Thyroid gland (tissue), 4 donors: ENCODE data around the gene STK33. TPM values are rescaled to one million over a fixed set of nuclear protein-coding genes. Genes with fewer than 3 reads are reported as not detected.

Experiments
- DNase-seq, 2 donors: peaks; one replicate each; pipeline ENCODE4 v3.0.0-alpha.2; 2019
- H3K27ac ChIP-seq, 3 donors: fragments of 200-600 bp; sonication (generic); 1 replicate in 2 of 3; 2 replicates in 1 of 3; pipeline ENCODE4 v1.5.1; 2016 to 2019; ENCODE audit warnings: mild to moderate bottlenecking in 1 of 3, moderate library complexity in 1 of 3
- H3K27me3 ChIP-seq: fragments of 200-600 bp; sonication (generic); one replicate; pipeline ENCODE4 v1.5.1; 2019
- H3K36me3 ChIP-seq, 2 donors: fragments of 200-600 bp; sonication (generic); one replicate each; pipeline ENCODE4 v1.5.1; 2016 to 2019
- H3K4me1 ChIP-seq, 2 donors: fragments of 200-600 bp; sonication (generic); one replicate each; pipeline ENCODE4 v1.5.1; 2017 to 2019
- H3K4me3 ChIP-seq, 3 donors: fragments of 200-600 bp; sonication (generic); replicated peaks in 1 of 3; 1 replicate in 2 of 3; 2 replicates in 1 of 3; pipeline ENCODE4 v1.5.1; 2016; ENCODE audit warnings: mild to moderate bottlenecking in 1 of 3
- H3K9me3 ChIP-seq: fragments of 200-600 bp; sonication (generic); one replicate; pipeline ENCODE4 v1.5.1; 2017
- POLR2A ChIP-seq, 2 donors: fragments of 450-650 bp; IDR thresholded peaks; one replicate each; pipeline ENCODE4 v1.6.1; 2017; ENCODE audit warnings: antibody characterized with exemption in 2 of 2, mild to moderate bottlenecking in 2 of 2, moderate library complexity in 1 of 2
- WGBS, 2 donors: methylation state at CpG; one replicate each; pipeline ENCODE4 v1.1.5; 2017; 5-methylcytosine and 5-hydroxymethylcytosine counted together
- intact Hi-C: fragments of 100-400 bp; cut with DNase I; formaldehyde crosslinking; loops from one replicate; pipeline ENCODE4 v1.15.1; 2023
- total RNA-seq, 4 donors: library from RNA; depleted of rRNA; stranded (reverse); fragments of >200 nt; gene quantifications; one replicate each; pipeline ENCODE4 v1.2.3, GENCODE V29; 2016
- TF ChIP-seq, protein P1 (sequence below), 6 experiments: fragments of 200-600 bp in 3 of 6; fragments of 450-650 bp in 3 of 6; sonication (generic) in 3 of 6; IDR thresholded peaks; one replicate each; pipeline ENCODE4 v1.5.1; 2016 to 2019; ENCODE audit warnings: antibody characterized with exemption in 6 of 6, mild to moderate bottlenecking in 2 of 6, inconsistent platforms in 1 of 6, moderate library complexity in 1 of 6

Gene STK33
- total RNA-seq: 10 to 100 TPM; 29.3 to 49.8 (median 39.9) TPM

DNA sequence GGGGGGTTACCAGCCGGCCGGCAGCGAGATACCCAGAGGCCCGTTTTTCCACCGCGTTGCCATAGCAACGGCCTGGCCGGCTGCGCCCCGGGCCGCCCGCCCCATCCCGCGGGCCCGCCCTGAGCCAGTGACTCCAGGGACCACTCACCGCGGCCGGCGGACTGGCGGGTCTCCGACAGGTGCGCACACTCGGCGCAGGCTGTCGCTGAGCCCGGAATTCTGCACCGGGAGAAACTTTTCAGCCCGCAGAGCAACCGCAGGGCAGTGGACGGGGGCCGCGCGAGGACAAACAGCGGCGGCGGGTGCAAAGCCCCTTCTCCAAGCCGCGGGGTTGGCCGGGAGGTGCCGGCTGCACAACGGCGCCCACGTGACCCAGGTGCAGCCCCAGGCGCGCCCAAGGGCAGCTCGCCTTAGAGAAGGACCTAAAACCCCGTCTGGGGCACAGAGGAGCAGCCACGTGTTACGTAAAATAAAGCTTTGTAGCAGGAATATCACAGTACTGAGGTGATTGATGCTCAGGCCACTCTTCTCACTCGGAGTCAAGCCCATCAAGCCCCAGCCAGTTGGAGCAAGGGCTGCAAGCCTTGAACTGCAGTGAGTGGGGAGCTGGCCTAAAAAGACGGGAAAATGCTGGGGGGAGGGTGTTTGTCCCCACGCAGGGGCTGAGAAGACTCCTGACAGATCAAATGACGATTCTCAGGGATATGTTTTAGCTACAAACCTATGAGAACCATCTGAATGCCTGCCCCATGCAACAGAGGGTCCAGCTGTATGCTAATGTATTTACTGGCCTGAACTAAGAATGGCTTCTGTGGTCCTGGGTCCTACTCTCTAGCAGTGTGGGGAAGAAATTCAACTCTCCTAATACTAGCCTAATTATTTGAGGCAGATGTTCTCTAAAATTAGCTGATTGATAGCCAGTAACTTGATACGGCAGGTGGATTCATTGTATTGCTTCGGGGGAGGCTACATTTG is at the start of gene STK33:
TSS of gene STK33 (minus strand) at position 294 of the 975 bp plus-strand sequence. CDS start 119,323 bp downstream, outside the sequence.
- TF ChIP-seq POLR2A (IDR thresholded peaks at IDR 0.05): peak in 1 of 2 donors; percentile 42
- TF ChIP-seq, protein P1, sequence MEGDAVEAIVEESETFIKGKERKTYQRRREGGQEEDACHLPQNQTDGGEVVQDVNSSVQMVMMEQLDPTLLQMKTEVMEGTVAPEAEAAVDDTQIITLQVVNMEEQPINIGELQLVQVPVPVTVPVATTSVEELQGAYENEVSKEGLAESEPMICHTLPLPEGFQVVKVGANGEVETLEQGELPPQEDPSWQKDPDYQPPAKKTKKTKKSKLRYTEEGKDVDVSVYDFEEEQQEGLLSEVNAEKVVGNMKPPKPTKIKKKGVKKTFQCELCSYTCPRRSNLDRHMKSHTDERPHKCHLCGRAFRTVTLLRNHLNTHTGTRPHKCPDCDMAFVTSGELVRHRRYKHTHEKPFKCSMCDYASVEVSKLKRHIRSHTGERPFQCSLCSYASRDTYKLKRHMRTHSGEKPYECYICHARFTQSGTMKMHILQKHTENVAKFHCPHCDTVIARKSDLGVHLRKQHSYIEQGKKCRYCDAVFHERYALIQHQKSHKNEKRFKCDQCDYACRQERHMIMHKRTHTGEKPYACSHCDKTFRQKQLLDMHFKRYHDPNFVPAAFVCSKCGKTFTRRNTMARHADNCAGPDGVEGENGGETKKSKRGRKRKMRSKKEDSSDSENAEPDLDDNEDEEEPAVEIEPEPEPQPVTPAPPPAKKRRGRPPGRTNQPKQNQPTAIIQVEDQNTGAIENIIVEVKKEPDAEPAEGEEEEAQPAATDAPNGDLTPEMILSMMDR (IDR thresholded peaks at IDR 0.05): no peak
- H3K27ac ChIP-seq: peak within 1 kb of the TSS in 1 of 3 donors; percentile 48
- DNase-seq: peak; percentile 80 to 82
- no peaks in the 10 kb centered on the region for H3K36me3 ChIP-seq
- H3K4me1 ChIP-seq: peaks cover 3 to 5% of the 10 kb centered on the region in 2 donors
- no peaks in the 10 kb centered on the region for H3K9me3 ChIP-seq
- H3K4me3 ChIP-seq: peak within 1 kb of the TSS; percentile 31 to 64 (median 53)
- WGBS, 2 donors: 8 to 18% methylated on average over 13 to 31 of the region's 55 CpGs
- intact Hi-C loops: no loop called here
- no peaks in the 10 kb centered on the region for H3K27me3 ChIP-seq

DNA sequence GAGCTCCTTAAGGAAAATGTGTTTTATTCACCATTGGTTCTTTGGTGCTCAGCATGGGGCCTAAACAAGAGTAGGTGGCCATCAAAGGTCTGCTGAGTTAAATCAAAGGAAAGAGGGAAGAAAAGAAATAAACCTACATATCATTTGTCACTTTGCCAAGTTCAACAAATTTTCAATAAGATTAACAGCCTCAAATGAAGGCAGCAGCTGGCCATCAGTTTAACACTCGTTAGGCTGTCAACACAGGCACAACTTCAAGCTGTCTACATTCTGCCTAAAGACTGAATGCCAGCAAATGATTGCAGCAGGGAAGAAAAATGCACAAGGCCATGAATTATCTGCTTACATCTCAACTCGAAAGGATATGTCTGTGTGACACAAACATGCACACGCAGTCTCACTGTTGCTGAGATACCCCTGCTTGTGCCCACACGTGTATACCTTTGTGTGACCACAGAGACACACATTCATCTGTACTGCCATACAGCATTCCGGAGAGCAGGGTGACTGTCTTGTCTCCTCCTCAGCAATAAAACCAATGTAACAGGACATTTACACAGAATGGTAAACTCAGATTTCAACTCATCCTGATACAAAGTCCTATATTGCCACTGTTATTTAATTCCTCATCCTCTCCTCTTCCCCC is 48.3 kb upstream of the STK33 start:
- DNase-seq: no peak
- H3K36me3 ChIP-seq: peaks cover 11% of the 10 kb centered on the region in 2 donors
- H3K27me3 ChIP-seq: no peaks in the 10 kb centered on the region
- intact Hi-C loops: no loop called here
- no peaks in the 10 kb centered on the region for H3K9me3 ChIP-seq
- H3K27ac ChIP-seq: no peak overlapping the region
- H3K4me1 ChIP-seq: no peaks in the 10 kb centered on the region
- TF ChIP-seq, protein P1 (IDR thresholded peaks at IDR 0.05): no peak
- no peak for TF ChIP-seq POLR2A (IDR thresholded peaks at IDR 0.05)
- WGBS, 2 donors: 90 to 91% methylated on average over 5 of the region's 5 CpGs
- H3K4me3 ChIP-seq: no peak overlapping the region

DNA sequence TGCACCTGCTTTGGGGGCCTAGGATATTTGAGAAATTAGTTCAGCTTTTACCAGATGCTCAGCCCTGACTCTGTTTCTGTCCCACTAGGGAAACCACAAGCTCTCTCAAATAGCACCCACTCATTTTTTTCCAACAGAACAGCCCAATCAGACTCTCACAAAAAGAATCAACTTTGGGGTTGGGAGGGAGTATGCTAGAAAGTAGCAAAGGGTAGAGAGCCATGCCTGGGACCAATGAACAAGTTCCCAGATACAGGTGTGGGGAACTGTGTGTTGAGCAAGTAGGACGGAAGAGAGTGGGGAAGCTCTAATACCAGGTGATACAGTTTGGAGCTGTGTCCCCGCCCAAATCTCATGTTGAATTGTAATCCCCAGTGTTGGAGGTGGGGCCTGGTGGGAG is 47.3 kb upstream of the STK33 start:
- no peak for DNase-seq
- no peaks in the 10 kb centered on the region for H3K9me3 ChIP-seq
- H3K4me3 ChIP-seq: no peak overlapping the region
- H3K27ac ChIP-seq: no peak overlapping the region
- H3K36me3 ChIP-seq: peaks cover 11% of the 10 kb centered on the region in 2 donors
- no peaks in the 10 kb centered on the region for H3K4me1 ChIP-seq
- intact Hi-C loops: no loop called here
- no peak for TF ChIP-seq POLR2A (IDR thresholded peaks at IDR 0.05)
- TF ChIP-seq, protein P1 (IDR thresholded peaks at IDR 0.05): no peak
- WGBS, 2 donors: 93 to 96% methylated on average over 2 of the region's 2 CpGs
- no peaks in the 10 kb centered on the region for H3K27me3 ChIP-seq

DNA sequence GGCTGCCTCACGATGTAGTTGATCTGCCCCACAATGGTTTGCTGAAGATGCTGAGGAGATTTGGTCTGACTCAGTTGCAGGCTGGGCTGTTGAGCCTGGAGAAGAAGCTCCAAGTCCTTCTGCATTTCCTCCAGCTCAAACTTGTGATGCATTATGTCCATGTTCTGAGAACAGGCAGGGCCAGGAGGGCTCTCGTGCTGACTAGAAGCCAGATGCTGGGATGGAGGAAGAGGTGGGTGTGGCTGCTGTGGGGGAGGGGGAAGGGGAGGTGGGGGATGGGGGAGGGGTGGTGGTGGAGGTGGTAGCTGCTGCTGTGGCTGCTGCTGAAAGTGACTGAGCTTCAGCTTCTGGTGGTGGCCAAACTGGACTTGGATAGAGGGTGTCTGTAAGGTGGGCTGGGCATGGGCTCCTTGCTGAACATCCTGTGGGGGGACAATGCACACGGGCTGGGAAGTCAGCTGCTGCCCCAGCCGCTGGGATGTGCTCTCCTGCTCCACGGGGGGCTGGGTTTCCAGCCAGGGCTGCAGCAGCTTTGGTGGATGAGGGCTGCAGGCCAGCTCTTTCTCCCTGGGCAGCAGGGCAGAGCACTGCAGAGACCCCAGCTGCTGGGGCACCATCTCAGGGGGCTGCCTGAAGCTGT is 46.4 kb upstream of the STK33 start:
- Histone ChIP-seq H3K27ac (no peak overlapping the region), H3K4me1 (no peaks in the 10 kb centered on the region), H3K4me3 (no peak overlapping the region), H3K9me3 (no peaks in the 10 kb centered on the region), H3K27me3 (no peaks in the 10 kb centered on the region), H3K36me3 (peaks cover 6 to 7% of the 10 kb centered on the region in 2 donors)
- 50 to 51% methylated on average over 2 to 4 of the region's 5 CpGs for WGBS, 2 donors
- intact Hi-C loops: no loop called here
- no peak for DNase-seq
- TF ChIP-seq POLR2A (IDR thresholded peaks at IDR 0.05): no peak
- TF ChIP-seq, protein P1 (IDR thresholded peaks at IDR 0.05): no peak
